Measurements from ENCODE around the gene ZKSCAN2. TPM values are rescaled to one million over a fixed set of nuclear protein-coding genes. Genes with fewer than 3 reads are reported as not detected.

The ZKSCAN2 gene
- total RNA-seq, 1 experiment from 2014 or later: 4.1 TPM

DNA sequence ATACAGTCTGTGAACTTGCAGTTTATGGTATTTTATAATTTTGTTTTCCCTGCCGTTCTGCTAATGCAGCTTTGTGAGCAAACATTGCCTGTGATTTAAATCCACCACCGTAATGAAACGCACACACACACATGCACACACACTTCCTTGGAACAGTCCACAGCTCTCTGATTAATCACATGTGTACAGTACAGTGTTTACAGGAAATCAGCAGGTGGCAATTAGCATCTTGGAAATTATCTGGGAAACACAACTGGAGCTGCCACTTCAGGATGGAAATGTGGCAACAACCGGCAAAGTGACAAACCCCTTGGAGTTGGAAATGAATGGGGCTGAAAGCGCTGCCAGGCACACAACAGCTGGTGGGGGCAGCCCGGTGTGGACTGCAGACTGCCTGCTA is 12.9 kb upstream of the ZKSCAN2 start:
- Histone ChIP-seq H3K4me2 (ENCODE audit: low read depth, low read length, poor library complexity, severe bottlenecking) (no peak overlapping the region), H3K9ac (ENCODE audit: low read length) (no peak overlapping the region), H3K9me2 (replicated peaks; ENCODE audit: insufficient read depth, low read length) (no peaks in the 10 kb centered on the region), H3K4me3 (ENCODE audit: low read length) (no peak overlapping the region), H2AFZ (ENCODE audit: low read length) (no peak overlapping the region), H3K79me2 (ENCODE audit: low read length) (0 out of 2 replicates have a peak, but pooled peaks cover 7% of the 10 kb centered on the region), H3K27ac (ENCODE audit: low read length) (no peak overlapping the region), H4K20me1 (ENCODE audit: insufficient read depth, low read depth, low read length) (peaks cover 34% of the 10 kb centered on the region; the same call in 1 of the 2 replicates), H3K9me3 (ENCODE audit: low read length) (no peaks in the 10 kb centered on the region), H3K36me3 (ENCODE audit: insufficient read depth, low read length) (0 out of 2 replicates have a peak, but pooled peaks cover 5% of the 10 kb centered on the region), H3K4me1 (ENCODE audit: low read length) (no peaks in the 10 kb centered on the region), H3K27me3 (ENCODE audit: low read length) (no peaks in the 10 kb centered on the region)
- DNase-seq: no peak

DNA sequence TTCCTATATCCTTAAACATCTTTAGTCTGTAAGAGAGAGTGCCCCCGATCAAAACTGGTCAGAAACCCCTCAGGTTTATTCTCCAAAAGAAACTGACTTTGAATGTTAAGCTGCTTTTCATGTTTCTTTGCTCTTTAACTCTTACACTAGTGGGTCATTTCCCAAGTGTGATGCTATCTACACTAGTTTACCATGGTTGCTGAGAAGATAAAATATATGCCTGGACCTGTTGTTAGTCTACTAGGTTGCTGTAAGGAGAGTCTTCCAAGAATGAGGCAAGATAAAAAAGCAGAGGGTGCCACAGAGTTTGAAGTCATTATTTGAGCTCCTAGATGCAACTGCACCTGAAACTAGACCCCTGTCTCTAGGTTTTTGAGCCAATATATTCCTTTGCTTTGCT is 12.2 kb upstream of the ZKSCAN2 start:
- no peaks in the 10 kb centered on the region for H3K9me3 ChIP-seq (ENCODE audit: low read length)
- H3K9me2 ChIP-seq (replicated peaks; ENCODE audit: insufficient read depth, low read length): no peaks in the 10 kb centered on the region
- H3K79me2 ChIP-seq (ENCODE audit: low read length): 0 out of 2 replicates have a peak, but pooled peaks cover 7% of the 10 kb centered on the region
- no peaks in the 10 kb centered on the region for H3K4me1 ChIP-seq (ENCODE audit: low read length)
- H3K36me3 ChIP-seq (ENCODE audit: insufficient read depth, low read length): 0 out of 2 replicates have a peak, but pooled peaks cover 5% of the 10 kb centered on the region
- H2AFZ ChIP-seq (ENCODE audit: low read length): no peak overlapping the region
- H3K4me2 ChIP-seq (ENCODE audit: low read depth, low read length, poor library complexity, severe bottlenecking): no peak overlapping the region
- no peak overlapping the region for H3K9ac ChIP-seq (ENCODE audit: low read length)
- no peaks in the 10 kb centered on the region for H3K27me3 ChIP-seq (ENCODE audit: low read length)
- no peak for DNase-seq
- H4K20me1 ChIP-seq (ENCODE audit: insufficient read depth, low read depth, low read length): peaks cover 38% of the 10 kb centered on the region; the same call in 1 of the 2 replicates
- no peak overlapping the region for H3K27ac ChIP-seq (ENCODE audit: low read length)
- no peak overlapping the region for H3K4me3 ChIP-seq (ENCODE audit: low read length)

GRCh38 chr16:25265968-25266367 is 8.3 kb upstream of the ZKSCAN2 start:
- H3K27ac ChIP-seq (ENCODE audit: low read length): no peak overlapping the region
- no peak overlapping the region for H2AFZ ChIP-seq (ENCODE audit: low read length)
- H3K9me2 ChIP-seq (replicated peaks; ENCODE audit: insufficient read depth, low read length): no peaks in the 10 kb centered on the region
- no peaks in the 10 kb centered on the region for H3K9me3 ChIP-seq (ENCODE audit: low read length)
- H4K20me1 ChIP-seq (ENCODE audit: insufficient read depth, low read depth, low read length): peaks cover 52% of the 10 kb centered on the region; the same call in 1 of the 2 replicates
- no peak for DNase-seq
- peaks cover 25% of the 10 kb centered on the region for H3K79me2 ChIP-seq (ENCODE audit: low read length)
- H3K4me1 ChIP-seq (ENCODE audit: low read length): no peaks in the 10 kb centered on the region
- peaks cover 5% of the 10 kb centered on the region for H3K36me3 ChIP-seq (ENCODE audit: insufficient read depth, low read length)
- no peak overlapping the region for H3K4me3 ChIP-seq (ENCODE audit: low read length)
- no peaks in the 10 kb centered on the region for H3K27me3 ChIP-seq (ENCODE audit: low read length)
- no peak overlapping the region for H3K9ac ChIP-seq (ENCODE audit: low read length)
- no peak overlapping the region for H3K4me2 ChIP-seq (ENCODE audit: low read depth, low read length, poor library complexity, severe bottlenecking)

DNA sequence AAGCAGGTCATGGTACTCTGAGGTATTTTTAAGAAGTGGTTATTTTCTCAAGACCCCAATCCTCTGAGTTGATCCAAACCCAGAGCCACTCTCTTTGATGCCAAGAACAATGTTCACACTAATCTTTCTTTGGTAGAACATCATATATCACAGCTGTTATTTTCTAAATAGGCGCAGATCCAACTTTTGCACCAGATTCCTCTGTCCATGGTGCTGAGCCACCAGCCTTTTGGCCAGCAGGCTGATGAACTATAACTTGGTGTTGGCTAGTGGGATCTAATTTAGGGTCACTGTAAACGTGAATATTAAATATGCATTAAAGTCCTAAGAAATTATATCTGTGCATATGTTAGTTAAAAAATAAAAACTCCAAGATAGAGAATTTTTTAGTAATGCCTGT is 7.0 kb upstream of the ZKSCAN2 start:
- H3K27me3 ChIP-seq (ENCODE audit: low read length): no peaks in the 10 kb centered on the region
- no peak overlapping the region for H3K4me2 ChIP-seq (ENCODE audit: low read depth, low read length, poor library complexity, severe bottlenecking)
- H3K4me3 ChIP-seq (ENCODE audit: low read length): no peak overlapping the region
- peaks cover 5% of the 10 kb centered on the region for H3K36me3 ChIP-seq (ENCODE audit: insufficient read depth, low read length)
- H3K79me2 ChIP-seq (ENCODE audit: low read length): peaks cover 38% of the 10 kb centered on the region
- no peak overlapping the region for H2AFZ ChIP-seq (ENCODE audit: low read length)
- H3K9me3 ChIP-seq (ENCODE audit: low read length): no peaks in the 10 kb centered on the region
- H3K9me2 ChIP-seq (replicated peaks; ENCODE audit: insufficient read depth, low read length): no peaks in the 10 kb centered on the region
- DNase-seq: peak; percentile 60
- H3K27ac ChIP-seq (ENCODE audit: low read length): no peak overlapping the region
- no peak overlapping the region for H3K9ac ChIP-seq (ENCODE audit: low read length)
- H4K20me1 ChIP-seq (ENCODE audit: insufficient read depth, low read depth, low read length): peaks cover 57% of the 10 kb centered on the region; the same call in 1 of the 2 replicates
- peaks cover 3% of the 10 kb centered on the region; the same call in 1 of the 2 replicates for H3K4me1 ChIP-seq (ENCODE audit: low read length)

GRCh38 chr16:25260416-25260815 is 2.8 kb upstream of the ZKSCAN2 start:
- H3K9ac ChIP-seq (ENCODE audit: low read length): no peak overlapping the region
- peaks cover 31% of the 10 kb centered on the region for H3K4me1 ChIP-seq (ENCODE audit: low read length)
- H3K79me2 ChIP-seq (ENCODE audit: low read length): peaks cover 64% of the 10 kb centered on the region
- no peak overlapping the region for H3K27ac ChIP-seq (ENCODE audit: low read length)
- H3K4me3 ChIP-seq (ENCODE audit: low read length): no peak overlapping the region
- H3K27me3 ChIP-seq (ENCODE audit: low read length): no peaks in the 10 kb centered on the region
- H3K36me3 ChIP-seq (ENCODE audit: insufficient read depth, low read length): no peaks in the 10 kb centered on the region; the same call in none of the 2 replicates
- no peak overlapping the region for H2AFZ ChIP-seq (ENCODE audit: low read length)
- H4K20me1 ChIP-seq (ENCODE audit: insufficient read depth, low read depth, low read length): peaks cover 38% of the 10 kb centered on the region; the same call in 1 of the 2 replicates
- no peak overlapping the region for H3K4me2 ChIP-seq (ENCODE audit: low read depth, low read length, poor library complexity, severe bottlenecking)
- DNase-seq: peak; percentile 32
- no peaks in the 10 kb centered on the region for H3K9me2 ChIP-seq (replicated peaks; ENCODE audit: insufficient read depth, low read length)
- H3K9me3 ChIP-seq (ENCODE audit: low read length): no peaks in the 10 kb centered on the region

DNA sequence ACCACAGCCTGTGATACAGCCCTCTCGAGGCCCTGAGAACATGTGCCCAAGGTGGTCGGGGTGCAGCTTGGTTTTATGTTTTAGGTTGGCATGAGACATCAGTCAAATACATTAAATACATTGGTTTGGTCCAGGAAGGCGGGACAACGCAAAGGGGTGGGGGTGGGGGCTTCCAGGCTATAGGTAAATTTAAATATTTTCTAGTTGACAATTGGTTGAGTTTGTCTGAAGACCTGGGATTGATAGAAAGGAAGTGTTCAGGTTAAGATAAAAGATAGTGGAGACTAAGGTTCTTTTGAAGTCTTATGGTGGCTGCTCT is 1.2 kb upstream of the ZKSCAN2 start:
- Histone ChIP-seq H3K4me1 (ENCODE audit: low read length) (peaks cover 31% of the 10 kb centered on the region), H3K9me2 (replicated peaks; ENCODE audit: insufficient read depth, low read length) (no peaks in the 10 kb centered on the region), H3K27ac (ENCODE audit: low read length) (peak overlapping the region; percentile 80; the same call in 1 of the 2 replicates), H4K20me1 (ENCODE audit: insufficient read depth, low read depth, low read length) (peaks cover 28% of the 10 kb centered on the region; the same call in 1 of the 2 replicates), H2AFZ (ENCODE audit: low read length) (no peak overlapping the region), H3K27me3 (ENCODE audit: low read length) (no peaks in the 10 kb centered on the region), H3K79me2 (ENCODE audit: low read length) (peaks cover 64% of the 10 kb centered on the region), H3K9me3 (ENCODE audit: low read length) (no peaks in the 10 kb centered on the region), H3K4me2 (ENCODE audit: low read depth, low read length, poor library complexity, severe bottlenecking) (peak overlapping the region; percentile 99), H3K4me3 (ENCODE audit: low read length) (peak overlapping the region; percentile 86), H3K36me3 (ENCODE audit: insufficient read depth, low read length) (no peaks in the 10 kb centered on the region; the same call in 1 of the 2 replicates), H3K9ac (ENCODE audit: low read length) (peak overlapping the region; percentile 90)
- DNase-seq: peak; percentile 46

- no peaks in the 10 kb centered on the region for H3K9me2 ChIP-seq (replicated peaks; ENCODE audit: insufficient read depth, low read length)
- no peaks in the 10 kb centered on the region for H3K27me3 ChIP-seq (ENCODE audit: low read length)
- H3K36me3 ChIP-seq (ENCODE audit: insufficient read depth, low read length): no peaks in the 10 kb centered on the region; the same call in 1 of the 2 replicates
- peak overlapping the region; percentile 53; the same call in 1 of the 2 replicates for H2AFZ ChIP-seq (ENCODE audit: low read length)
- peak overlapping the region; percentile 90 for H3K9ac ChIP-seq (ENCODE audit: low read length)
- peak overlapping the region; percentile 80 for H3K27ac ChIP-seq (ENCODE audit: low read length)
- peak; percentile 95 for DNase-seq
- peaks cover 27% of the 10 kb centered on the region; the same call in 1 of the 2 replicates for H4K20me1 ChIP-seq (ENCODE audit: insufficient read depth, low read depth, low read length)
- H3K4me2 ChIP-seq (ENCODE audit: low read depth, low read length, poor library complexity, severe bottlenecking): peak overlapping the region; percentile 99
- H3K4me1 ChIP-seq (ENCODE audit: low read length): peaks cover 31% of the 10 kb centered on the region
- no peaks in the 10 kb centered on the region for H3K9me3 ChIP-seq (ENCODE audit: low read length)
- peak overlapping the region; percentile 86 for H3K4me3 ChIP-seq (ENCODE audit: low read length)
- H3K79me2 ChIP-seq (ENCODE audit: low read length): peaks cover 64% of the 10 kb centered on the region
These were observed 563 bp upstream of the ZKSCAN2 start for GRCh38 chr16:25257956-25258860.
